ENCODE results near the gene PRPF4.
"Not testable (repeated sequence)": the region's sequence is repeated elsewhere in the genome, so short reads cannot be mapped to it uniquely, and the experiment has no call there.

The PRPF4 gene

DNA sequence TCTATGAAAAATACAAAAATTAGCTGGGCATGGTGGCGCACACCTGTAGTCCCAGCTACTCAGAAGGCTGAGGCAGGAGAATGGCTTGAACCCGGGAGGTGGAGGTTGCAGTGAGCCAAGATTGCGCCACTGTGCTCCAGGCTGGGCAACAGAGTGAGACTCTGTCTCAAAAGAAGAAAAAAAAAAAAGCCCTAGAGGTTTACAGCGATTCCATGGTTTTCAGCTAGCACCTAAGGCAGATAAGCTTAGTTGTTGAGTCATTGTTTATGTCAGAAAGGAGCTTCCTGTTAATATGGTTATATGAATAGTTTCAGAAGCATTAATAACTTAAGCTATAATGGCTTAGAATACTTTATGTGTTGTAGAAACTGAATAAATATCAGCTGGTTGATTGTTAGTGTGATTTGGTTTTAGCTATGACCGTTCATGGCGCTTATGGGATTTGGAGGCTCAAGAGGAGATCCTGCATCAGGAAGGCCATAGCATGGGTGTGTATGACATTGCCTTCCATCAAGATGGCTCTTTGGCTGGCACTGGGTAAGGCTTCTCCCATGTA, 14.7 kb downstream of the PRPF4 start:
- no peak overlapping the region for H3K9ac ChIP-seq (ENCODE audit: low read depth, low read length, poor library complexity)
- no peak overlapping the region for H3K23ac ChIP-seq (ENCODE audit: low read depth, low read length, poor library complexity)
- H2AFZ ChIP-seq (ENCODE audit: low read length), result no peak overlapping the region
- H3K4me1 ChIP-seq (ENCODE audit: control insufficient read depth in 2 of 2, insufficient read depth in 1 of 2, low read depth in 1 of 2, low read length in 2 of 2), result no peaks in the 10 kb centered on the region
- H2BK5ac ChIP-seq (ENCODE audit: low read length), result no peak overlapping the region
- H3K14ac ChIP-seq (ENCODE audit: low read length), result no peak overlapping the region
- no peaks in the 10 kb centered on the region for H3K79me1 ChIP-seq (ENCODE audit: low read depth, low read length)
- DNase-seq (ENCODE audit: low spot score), result no peak
- no peaks in the 10 kb centered on the region for H3K9me3 ChIP-seq (replicated peaks in 1 of 2; ENCODE audit: control insufficient read depth in 2 of 2, insufficient read depth in 1 of 2, low read depth in 1 of 2, low read length in 2 of 2)
- H3K36me3 ChIP-seq (replicated peaks in 1 of 2; ENCODE audit: control insufficient read depth in 2 of 2, insufficient read depth in 2 of 2, low read length in 2 of 2), result peaks cover 40 to 88% of the 10 kb centered on the region in 2 donors
- H4K8ac ChIP-seq (ENCODE audit: low read depth, low read length), result no peak overlapping the region
- no peaks in the 10 kb centered on the region for H3K27me3 ChIP-seq (ENCODE audit: control insufficient read depth in 3 of 3, insufficient read depth in 3 of 3, low read depth in 1 of 3, low read length in 3 of 3)
- no peak overlapping the region for H2BK15ac ChIP-seq (ENCODE audit: low read length)
- no peak overlapping the region for H2AK5ac ChIP-seq (ENCODE audit: low read depth, low read length)
- no CpG with 5 or more reads among the region's 6 CpGs for WGBS, 2 donors (ENCODE audit: extremely low coverage in 2 of 2, insufficient read length in 2 of 2, insufficient replicate concordance in 1 of 2)
- no peak overlapping the region for H3K18ac ChIP-seq (ENCODE audit: low read length)
- H4K91ac ChIP-seq (ENCODE audit: low read depth, low read length, poor library complexity), result no peak overlapping the region
- H2BK12ac ChIP-seq (ENCODE audit: low read length), result no peak overlapping the region
- H3K4me3 ChIP-seq (ENCODE audit: low read length in 2 of 2), result no peak overlapping the region
- no peak overlapping the region for H2BK120ac ChIP-seq (ENCODE audit: low read depth, low read length)
- H3K4ac ChIP-seq (ENCODE audit: low read length), result no peak overlapping the region
- no peak overlapping the region for H3K4me2 ChIP-seq (ENCODE audit: insufficient read depth, low read length, poor library complexity, severe bottlenecking)
- H3K27ac ChIP-seq (replicated peaks; ENCODE audit: low read length), result no peak overlapping the region

DNA sequence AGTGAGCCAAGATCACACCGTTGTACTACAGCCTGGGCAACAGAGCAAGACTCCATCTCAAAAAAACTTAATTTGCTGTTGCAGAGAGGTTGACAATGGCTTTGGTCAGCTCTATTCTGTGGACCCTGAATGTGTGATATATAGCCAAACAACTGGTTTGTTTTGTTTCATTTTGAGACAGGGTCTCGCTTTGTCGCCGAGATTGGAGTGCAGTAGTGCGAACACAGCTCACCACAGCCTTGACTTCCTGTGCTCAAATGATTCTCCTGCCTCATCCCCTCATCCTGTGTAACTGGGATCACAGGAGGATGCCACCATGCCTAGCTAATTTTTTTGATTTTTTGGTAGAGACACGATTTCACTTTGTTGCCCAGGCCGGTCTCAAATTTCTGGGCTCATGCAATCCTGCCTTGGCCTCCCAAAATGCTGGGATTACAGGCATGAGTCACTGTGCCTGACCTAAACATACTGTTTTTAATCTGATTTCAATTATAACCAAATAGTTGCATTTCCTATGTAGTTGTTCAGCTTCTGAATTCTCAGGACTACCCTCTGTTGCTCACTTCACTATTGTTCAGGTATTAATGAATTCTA, 17.9 kb downstream of the PRPF4 start:
- H4K91ac ChIP-seq (ENCODE audit: low read depth, low read length, poor library complexity), result no peak overlapping the region
- H3K79me1 ChIP-seq (ENCODE audit: low read depth, low read length), result no peaks in the 10 kb centered on the region
- WGBS, 2 donors (ENCODE audit: extremely low coverage in 2 of 2, insufficient read length in 2 of 2, insufficient replicate concordance in 1 of 2), result no CpG with 5 or more reads among the region's 7 CpGs
- no peak overlapping the region for H3K4ac ChIP-seq (ENCODE audit: low read length)
- H2AFZ ChIP-seq (ENCODE audit: low read length), result no peak overlapping the region
- H2BK5ac ChIP-seq (ENCODE audit: low read length), result no peak overlapping the region
- no peak for DNase-seq (ENCODE audit: low spot score)
- no peak overlapping the region for H3K9ac ChIP-seq (ENCODE audit: low read depth, low read length, poor library complexity)
- H3K9me3 ChIP-seq (replicated peaks in 1 of 2; ENCODE audit: control insufficient read depth in 2 of 2, insufficient read depth in 1 of 2, low read depth in 1 of 2, low read length in 2 of 2), result no peaks in the 10 kb centered on the region
- no peaks in the 10 kb centered on the region for H3K27me3 ChIP-seq (ENCODE audit: control insufficient read depth in 3 of 3, insufficient read depth in 3 of 3, low read depth in 1 of 3, low read length in 3 of 3)
- no peak overlapping the region for H2BK12ac ChIP-seq (ENCODE audit: low read length)
- H3K23ac ChIP-seq (ENCODE audit: low read depth, low read length, poor library complexity), result no peak overlapping the region
- H3K18ac ChIP-seq (ENCODE audit: low read length), result no peak overlapping the region
- H3K14ac ChIP-seq (ENCODE audit: low read length), result no peak overlapping the region
- H3K4me1 ChIP-seq (ENCODE audit: control insufficient read depth in 2 of 2, insufficient read depth in 1 of 2, low read depth in 1 of 2, low read length in 2 of 2), result no peaks in the 10 kb centered on the region
- no peak overlapping the region for H3K4me2 ChIP-seq (ENCODE audit: insufficient read depth, low read length, poor library complexity, severe bottlenecking)
- no peak overlapping the region for H3K27ac ChIP-seq (replicated peaks; ENCODE audit: low read length)
- no peak overlapping the region for H2BK15ac ChIP-seq (ENCODE audit: low read length)
- no peak overlapping the region for H2BK120ac ChIP-seq (ENCODE audit: low read depth, low read length)
- peaks cover 26 to 60% of the 10 kb centered on the region in 2 donors for H3K36me3 ChIP-seq (replicated peaks in 1 of 2; ENCODE audit: control insufficient read depth in 2 of 2, insufficient read depth in 2 of 2, low read length in 2 of 2)
- no peak overlapping the region for H2AK5ac ChIP-seq (ENCODE audit: low read depth, low read length)
- no peak overlapping the region for H4K8ac ChIP-seq (ENCODE audit: low read depth, low read length)
- no peak overlapping the region for H3K4me3 ChIP-seq (ENCODE audit: low read length in 2 of 2)

DNA sequence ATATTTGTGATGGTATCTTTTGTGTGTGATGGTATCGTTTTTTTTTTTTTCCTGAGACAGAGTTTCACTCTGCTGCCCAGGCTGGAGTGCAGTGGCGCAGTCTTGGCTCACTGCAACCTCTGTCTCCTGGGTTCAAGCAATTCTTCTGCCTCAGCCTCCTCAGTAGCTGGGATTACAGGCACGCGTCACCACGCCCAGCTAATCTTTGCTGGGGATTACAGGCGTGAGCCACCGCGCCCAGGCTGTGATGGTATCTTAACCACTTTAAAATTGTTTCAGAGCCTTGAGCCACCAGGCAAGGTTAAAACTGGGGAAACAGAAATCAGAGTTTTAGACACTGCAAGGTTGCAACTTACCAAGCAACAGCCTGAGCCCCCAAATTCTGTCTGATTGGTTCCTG, 20.8 kb downstream of the PRPF4 start:
- not testable (repeated sequence) for H3K23ac ChIP-seq (ENCODE audit: low read depth, low read length, poor library complexity); H3K4me2 ChIP-seq (ENCODE audit: insufficient read depth, low read length, poor library complexity, severe bottlenecking); H3K4me3 ChIP-seq (ENCODE audit: low read length in 2 of 2); H3K27ac ChIP-seq (replicated peaks; ENCODE audit: low read length); H3K4me1 ChIP-seq (ENCODE audit: control insufficient read depth in 2 of 2, insufficient read depth in 1 of 2, low read depth in 1 of 2, low read length in 2 of 2); DNase-seq (ENCODE audit: low spot score); H3K4ac ChIP-seq (ENCODE audit: low read length); H2BK5ac ChIP-seq (ENCODE audit: low read length); H3K18ac ChIP-seq (ENCODE audit: low read length); H3K27me3 ChIP-seq (ENCODE audit: control insufficient read depth in 3 of 3, insufficient read depth in 3 of 3, low read depth in 1 of 3, low read length in 3 of 3); H4K8ac ChIP-seq (ENCODE audit: low read depth, low read length); H2BK15ac ChIP-seq (ENCODE audit: low read length); H4K91ac ChIP-seq (ENCODE audit: low read depth, low read length, poor library complexity); H2BK120ac ChIP-seq (ENCODE audit: low read depth, low read length); H2AFZ ChIP-seq (ENCODE audit: low read length); H3K9me3 ChIP-seq (replicated peaks in 1 of 2; ENCODE audit: control insufficient read depth in 2 of 2, insufficient read depth in 1 of 2, low read depth in 1 of 2, low read length in 2 of 2); H2BK12ac ChIP-seq (ENCODE audit: low read length); H2AK5ac ChIP-seq (ENCODE audit: low read depth, low read length); H3K79me1 ChIP-seq (ENCODE audit: low read depth, low read length); H3K9ac ChIP-seq (ENCODE audit: low read depth, low read length, poor library complexity); H3K14ac ChIP-seq (ENCODE audit: low read length)
- peaks cover 15 to 31% of the 10 kb centered on the region in 2 donors for H3K36me3 ChIP-seq (replicated peaks in 1 of 2; ENCODE audit: control insufficient read depth in 2 of 2, insufficient read depth in 2 of 2, low read length in 2 of 2)
- no CpG with 5 or more reads among the region's 8 CpGs for WGBS, 2 donors (ENCODE audit: extremely low coverage in 2 of 2, insufficient read length in 2 of 2, insufficient replicate concordance in 1 of 2)

DNA sequence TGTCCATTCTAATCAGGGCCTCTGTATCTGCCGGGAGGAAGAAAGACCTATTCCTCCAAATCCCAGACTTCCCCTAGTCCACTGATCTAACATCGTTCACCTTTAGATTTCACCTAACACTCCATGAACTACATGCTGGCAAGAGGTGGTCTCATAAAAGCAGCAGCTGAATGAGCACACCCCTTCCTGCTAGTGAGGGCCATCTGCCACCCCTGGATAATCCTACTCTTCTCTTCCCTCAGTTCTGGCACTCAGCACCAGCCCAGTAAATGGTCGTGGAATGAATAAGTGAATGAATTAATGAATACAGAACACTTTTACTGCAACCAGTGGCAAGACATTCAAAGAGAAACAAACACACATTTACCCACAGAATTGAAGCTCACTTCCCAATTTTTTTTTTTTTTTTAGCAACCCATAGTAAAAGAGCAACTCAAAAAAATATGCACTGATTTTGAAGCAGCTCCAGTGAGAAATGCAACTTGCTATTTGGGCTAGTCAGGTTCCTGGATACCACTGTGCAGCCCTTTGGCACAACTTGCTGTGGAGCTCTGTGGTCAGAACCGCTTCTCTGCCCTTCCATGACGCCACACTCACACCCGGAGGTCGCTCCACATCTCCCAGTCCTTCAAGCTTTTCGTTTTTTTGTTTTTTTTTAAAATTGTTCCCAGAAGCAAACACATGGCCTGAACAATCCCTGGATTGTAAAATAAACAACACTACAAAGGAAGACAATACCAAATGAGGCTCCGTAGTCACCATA, 21.5 kb downstream of the PRPF4 start:
- no peaks in the 10 kb centered on the region for H3K27me3 ChIP-seq (ENCODE audit: control insufficient read depth in 3 of 3, insufficient read depth in 3 of 3, low read depth in 1 of 3, low read length in 3 of 3)
- no peak overlapping the region for H4K8ac ChIP-seq (ENCODE audit: low read depth, low read length)
- H3K36me3 ChIP-seq (replicated peaks in 1 of 2; ENCODE audit: control insufficient read depth in 2 of 2, insufficient read depth in 2 of 2, low read length in 2 of 2), result peaks cover 10 to 24% of the 10 kb centered on the region in 2 donors
- H3K4me2 ChIP-seq (ENCODE audit: insufficient read depth, low read length, poor library complexity, severe bottlenecking), result no peak overlapping the region
- no peak overlapping the region for H3K18ac ChIP-seq (ENCODE audit: low read length)
- H3K14ac ChIP-seq (ENCODE audit: low read length), result no peak overlapping the region
- no peak overlapping the region for H2BK120ac ChIP-seq (ENCODE audit: low read depth, low read length)
- WGBS, 2 donors (ENCODE audit: extremely low coverage in 2 of 2, insufficient read length in 2 of 2, insufficient replicate concordance in 1 of 2), result no CpG with 5 or more reads among the region's 9 CpGs
- H2BK15ac ChIP-seq (ENCODE audit: low read length), result no peak overlapping the region
- H3K79me1 ChIP-seq (ENCODE audit: low read depth, low read length), result no peaks in the 10 kb centered on the region
- H2BK5ac ChIP-seq (ENCODE audit: low read length), result no peak overlapping the region
- H3K27ac ChIP-seq (replicated peaks; ENCODE audit: low read length), result no peak overlapping the region
- H3K4ac ChIP-seq (ENCODE audit: low read length), result no peak overlapping the region
- H3K4me3 ChIP-seq (ENCODE audit: low read length in 2 of 2), result no peak overlapping the region
- no peaks in the 10 kb centered on the region for H3K4me1 ChIP-seq (ENCODE audit: control insufficient read depth in 2 of 2, insufficient read depth in 1 of 2, low read depth in 1 of 2, low read length in 2 of 2)
- H3K9me3 ChIP-seq (replicated peaks in 1 of 2; ENCODE audit: control insufficient read depth in 2 of 2, insufficient read depth in 1 of 2, low read depth in 1 of 2, low read length in 2 of 2), result no peaks in the 10 kb centered on the region
- H2AK5ac ChIP-seq (ENCODE audit: low read depth, low read length), result no peak overlapping the region
- H4K91ac ChIP-seq (ENCODE audit: low read depth, low read length, poor library complexity), result no peak overlapping the region
- H3K9ac ChIP-seq (ENCODE audit: low read depth, low read length, poor library complexity), result no peak overlapping the region
- no peak for DNase-seq (ENCODE audit: low spot score)
- no peak overlapping the region for H2AFZ ChIP-seq (ENCODE audit: low read length)
- no peak overlapping the region for H2BK12ac ChIP-seq (ENCODE audit: low read length)
- no peak overlapping the region for H3K23ac ChIP-seq (ENCODE audit: low read depth, low read length, poor library complexity)
